KBM-7 (cell line): ENCODE measurements around the gene HHLA2.

ENCODE experiments used
- DNase-seq: peaks from one replicate; pipeline ENCODE4 v3.0.0-alpha.2; 2015
- in situ Hi-C: fragments of 300-500 bp; cut with MboI; formaldehyde crosslinking; loops from 2 replicates; pipeline ENCODE4 v1.14.3; 2020; ENCODE audit warnings: low sequenced_read_pairs, low pct_unique_long_range_greater_than_20kb, mixed read lengths

The HHLA2 gene

DNA sequence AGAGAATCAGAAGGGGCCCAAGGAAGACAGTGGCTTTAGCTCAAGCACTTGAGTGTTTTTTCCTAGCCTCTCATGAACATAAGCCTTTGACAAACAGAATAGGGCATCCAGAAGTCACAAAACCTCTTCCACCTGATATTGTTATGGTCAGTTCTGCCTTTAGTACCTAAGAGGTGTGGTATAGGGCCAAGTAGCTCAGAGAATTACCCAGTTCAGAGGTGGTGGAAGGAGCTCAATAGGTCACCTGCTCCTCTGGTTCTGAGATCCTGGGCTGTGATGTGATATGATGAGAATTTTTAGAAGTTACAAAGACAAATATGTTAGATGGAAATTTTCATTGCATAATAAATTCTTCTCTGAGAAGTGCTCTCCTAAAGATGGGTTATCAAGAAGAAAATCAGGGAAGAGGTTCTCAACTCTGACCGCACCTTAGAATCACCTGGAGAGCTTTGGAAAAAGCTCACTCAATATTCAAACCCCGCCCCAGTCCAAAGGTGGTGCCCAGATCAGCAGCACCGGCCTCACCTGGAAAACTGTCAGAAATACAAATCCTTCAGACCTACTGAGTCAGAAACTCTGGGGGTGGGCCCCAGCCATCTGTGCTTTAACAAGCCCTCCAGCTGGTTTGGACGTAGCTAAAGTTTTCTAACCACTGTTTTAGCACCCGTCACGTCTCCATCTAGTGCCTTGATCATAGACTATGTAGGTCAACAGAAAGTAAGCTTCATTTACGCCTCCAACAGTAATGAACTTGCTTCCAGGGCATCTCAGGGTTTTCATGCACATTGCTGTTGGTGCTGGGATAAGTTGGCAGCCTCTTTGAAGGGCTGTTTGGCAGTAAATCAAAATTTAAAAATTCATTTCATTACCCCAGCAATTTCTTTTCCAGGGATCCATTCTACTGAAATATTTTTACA is 112.8 kb downstream of the HHLA2 start:
- no peak for DNase-seq
- in situ Hi-C loops, result no loop called here

DNA sequence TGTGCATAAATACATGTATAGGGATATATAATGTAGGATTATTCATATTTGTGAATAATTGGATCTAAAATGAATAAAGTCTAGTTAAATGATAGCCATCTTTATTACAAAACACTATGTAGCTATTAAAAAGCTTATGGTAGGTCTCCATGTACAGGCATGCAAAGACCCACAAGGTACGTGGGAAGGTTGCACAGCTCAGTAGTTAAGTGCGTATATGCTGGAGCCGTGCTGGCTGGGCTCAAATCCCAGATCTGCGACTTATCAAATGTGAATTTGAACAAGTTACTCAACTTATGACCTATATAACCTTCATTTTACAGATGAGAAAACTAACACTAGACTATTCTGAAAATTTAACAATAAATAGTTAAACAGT is 113.4 kb downstream of the HHLA2 start:
- in situ Hi-C loops, result no loop called here
- DNase-seq, result no peak

GRCh38 chr3:108410531-108410984 is 114.2 kb downstream of the HHLA2 start:
- in situ Hi-C loops, result no loop called here
- no peak for DNase-seq

- DNase-seq, result no peak
- in situ Hi-C loops, result no loop called here
Observed at GRCh38 chr3:108412121-108412750, 115.9 kb downstream of the HHLA2 start.

DNA sequence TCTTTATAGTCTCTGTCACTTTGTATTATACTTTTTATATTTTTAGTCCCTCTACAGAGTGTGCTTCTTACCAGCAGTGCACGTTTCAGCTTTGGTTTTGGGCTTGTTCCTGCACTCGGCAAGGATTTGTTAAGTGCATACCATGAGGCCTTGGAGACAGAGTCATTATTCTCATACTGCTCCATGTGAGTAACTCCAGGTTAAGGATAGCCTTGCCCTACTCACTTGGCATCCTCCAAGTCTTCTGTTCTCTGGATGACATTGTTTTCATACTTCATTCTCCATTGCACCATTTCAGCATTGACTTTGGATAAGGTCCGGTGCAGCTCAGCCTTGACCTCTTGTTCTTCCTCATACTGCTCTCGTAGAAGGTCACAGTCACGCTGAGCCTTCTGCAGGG is 117.7 kb downstream of the HHLA2 start:
- DNase-seq, result no peak
- in situ Hi-C loops, result no loop called here

DNA sequence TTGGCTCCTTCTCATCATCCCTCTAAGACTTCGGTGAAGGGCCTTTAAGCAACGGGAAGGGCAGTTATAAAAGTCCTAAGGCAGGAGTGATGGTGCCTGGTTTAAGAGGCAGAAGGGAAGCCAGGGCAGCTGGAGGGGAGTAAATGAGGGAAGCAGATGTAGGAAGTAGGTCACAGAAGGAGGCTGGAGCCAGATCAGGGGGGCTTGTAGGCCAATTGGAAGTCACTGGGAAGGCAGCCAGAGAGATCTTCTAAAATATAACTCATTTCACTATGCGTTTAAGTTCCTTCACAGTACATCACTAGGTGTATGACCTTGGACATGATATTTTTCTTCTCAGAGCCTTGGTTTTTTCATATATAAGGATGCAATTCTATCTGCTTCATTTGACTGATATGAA is 119.3 kb downstream of the HHLA2 start:
- peak; percentile 27 for DNase-seq
- in situ Hi-C loops, result no loop called here

DNA sequence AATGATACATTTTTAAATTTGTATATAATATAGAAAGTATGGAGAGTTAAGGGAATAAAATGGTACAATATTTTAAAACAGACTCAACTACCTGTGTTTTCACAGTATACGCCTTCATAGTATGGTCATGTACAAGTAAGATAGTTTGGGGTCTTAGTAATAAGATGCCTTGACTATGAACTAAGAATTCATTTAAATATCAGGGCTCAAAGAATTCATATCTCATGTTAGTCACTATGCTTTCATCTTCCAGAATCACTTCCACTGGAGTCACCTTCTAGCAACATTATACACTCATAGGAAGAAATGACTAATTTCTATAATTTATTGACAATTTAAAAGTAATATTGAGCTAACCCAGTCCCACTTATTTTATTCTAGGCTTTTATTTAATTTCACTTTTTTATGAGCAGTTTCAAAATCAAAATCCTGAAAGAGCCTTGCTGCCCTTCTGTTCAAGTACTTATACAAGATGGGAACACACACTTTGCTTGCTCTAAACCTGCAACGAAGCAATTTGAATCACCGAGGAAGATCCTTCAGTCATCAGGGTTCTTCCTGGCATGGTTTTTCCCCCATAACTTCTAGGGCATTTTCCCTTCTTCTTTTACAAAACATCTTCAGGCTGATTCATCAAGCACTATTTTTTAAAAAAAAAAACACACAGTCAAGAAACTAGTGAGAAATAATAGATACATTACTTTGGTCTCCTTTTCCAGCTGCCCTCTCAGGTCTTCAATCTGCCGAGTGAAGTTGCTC is 119.9 kb downstream of the HHLA2 start:
- DNase-seq, result no peak

GRCh38 chr3:108420926-108421325 is 124.6 kb downstream of the HHLA2 start:
- in situ Hi-C loops, result no loop called here
- DNase-seq, result no peak

More for the DNA sequence above, 119.9 kb downstream of the HHLA2 start:
- in situ Hi-C loops, result no loop called here
